Breast epithelium (tissue), 3 donors: ENCODE data around the gene PRKAR1B.

ENCODE experiments used
- CTCF ChIP-seq, 3 donors: fragments of 450-650 bp; IDR thresholded peaks; one replicate each; pipeline ENCODE4 v1.5.1; 2016 to 2017; ENCODE audit warnings: antibody characterized with exemption in 3 of 3, mild to moderate bottlenecking in 3 of 3, moderate library complexity in 3 of 3
- POLR2A ChIP-seq: fragments of 450-650 bp; IDR thresholded peaks from one replicate; pipeline ENCODE4 v1.6.1; 2016; ENCODE audit warnings: antibody characterized with exemption, mild to moderate bottlenecking, moderate library complexity

GRCh38 chr7:676246-676971, 50.7 kb downstream of the PRKAR1B start:
- TF ChIP-seq CTCF (IDR thresholded peaks at IDR 0.05) (no peak), POLR2A (no peak)
